Measurements from ENCODE around the gene IQCE.

- TF ChIP-seq, protein P1, sequence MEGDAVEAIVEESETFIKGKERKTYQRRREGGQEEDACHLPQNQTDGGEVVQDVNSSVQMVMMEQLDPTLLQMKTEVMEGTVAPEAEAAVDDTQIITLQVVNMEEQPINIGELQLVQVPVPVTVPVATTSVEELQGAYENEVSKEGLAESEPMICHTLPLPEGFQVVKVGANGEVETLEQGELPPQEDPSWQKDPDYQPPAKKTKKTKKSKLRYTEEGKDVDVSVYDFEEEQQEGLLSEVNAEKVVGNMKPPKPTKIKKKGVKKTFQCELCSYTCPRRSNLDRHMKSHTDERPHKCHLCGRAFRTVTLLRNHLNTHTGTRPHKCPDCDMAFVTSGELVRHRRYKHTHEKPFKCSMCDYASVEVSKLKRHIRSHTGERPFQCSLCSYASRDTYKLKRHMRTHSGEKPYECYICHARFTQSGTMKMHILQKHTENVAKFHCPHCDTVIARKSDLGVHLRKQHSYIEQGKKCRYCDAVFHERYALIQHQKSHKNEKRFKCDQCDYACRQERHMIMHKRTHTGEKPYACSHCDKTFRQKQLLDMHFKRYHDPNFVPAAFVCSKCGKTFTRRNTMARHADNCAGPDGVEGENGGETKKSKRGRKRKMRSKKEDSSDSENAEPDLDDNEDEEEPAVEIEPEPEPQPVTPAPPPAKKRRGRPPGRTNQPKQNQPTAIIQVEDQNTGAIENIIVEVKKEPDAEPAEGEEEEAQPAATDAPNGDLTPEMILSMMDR (IDR thresholded peaks at IDR 0.05; ENCODE audit: poor library complexity) = no peak
- no peak for TF ChIP-seq EZH2 (IDR thresholded peaks at IDR 0.05; ENCODE audit: borderline replicate concordance)
These were observed 43.2 kb upstream of the IQCE start for GRCh38 chr7:2515424-2516193.
